Ammon's horn (tissue), 1 donor: ENCODE results near the gene DDX25.
"Not testable (repeated sequence)": the region's sequence is repeated elsewhere in the genome, so short reads cannot be mapped to it uniquely, and the experiment has no call there.

ENCODE experiments used
- DNase-seq: peaks from one replicate; pipeline ENCODE4 v3.0.0-alpha.2; 2016; ENCODE audit warnings: low spot score

DDX25 gene

GRCh38 chr11:125903711-125904659, at the start of gene DDX25:
DDX25 (plus strand) TSS chr11:125904508; CDS start chr11:125904518, 10 bp downstream.
- peak; percentile 79 for DNase-seq

- not testable (repeated sequence) for DNase-seq
Observed at GRCh38 chr11:125857670-125858069, 46.6 kb upstream of the DDX25 start.

GRCh38 chr11:125862786-125863185, 41.5 kb upstream of the DDX25 start:
- DNase-seq: not testable (repeated sequence)

- not testable (repeated sequence) for DNase-seq
Observed at GRCh38 chr11:125865354-125865753, 39.0 kb upstream of the DDX25 start.

GRCh38 chr11:125869521-125869920, 34.8 kb upstream of the DDX25 start:
- no peak for DNase-seq

GRCh38 chr11:125871391-125872137, 32.7 kb upstream of the DDX25 start:
- DNase-seq: peak; percentile 14

GRCh38 chr11:125872138-125872491, 32.2 kb upstream of the DDX25 start:
- no peak for DNase-seq

GRCh38 chr11:125873881-125874555, 30.3 kb upstream of the DDX25 start:
- DNase-seq: no peak

- DNase-seq: peak; percentile 88
Observed at GRCh38 chr11:125874556-125875124, 29.7 kb upstream of the DDX25 start.

GRCh38 chr11:125881291-125881690, 23.0 kb upstream of the DDX25 start:
- no peak for DNase-seq

GRCh38 chr11:125883375-125883774, 20.9 kb upstream of the DDX25 start:
- DNase-seq: no peak

- DNase-seq: peak; percentile 44
Observed at GRCh38 chr11:125886997-125887372, 17.3 kb upstream of the DDX25 start.

- DNase-seq: peak; percentile 96
Observed at GRCh38 chr11:125887373-125888324, 16.7 kb upstream of the DDX25 start, which contains the start of gene HYLS1. HYLS1 (plus strand) TSS chr11:125887668; CDS start chr11:125899369, 11,701 bp downstream.

- no peak for DNase-seq
Observed at GRCh38 chr11:125890447-125891100, 13.7 kb upstream of the DDX25 start.

GRCh38 chr11:125892071-125892470, 12.2 kb upstream of the DDX25 start:
- no peak for DNase-seq

GRCh38 chr11:125892994-125893393, 11.3 kb upstream of the DDX25 start:
- no peak for DNase-seq

GRCh38 chr11:125901872-125902271, 2.4 kb upstream of the DDX25 start:
- DNase-seq: no peak

- DNase-seq: no peak
Observed at GRCh38 chr11:125902277-125902926, 1.9 kb upstream of the DDX25 start.

- DNase-seq: peak; percentile 92
Observed at GRCh38 chr11:125902927-125903710, 1.2 kb upstream of the DDX25 start, which contains the start of gene PUS3. PUS3 (minus strand) TSS chr11:125903206; CDS start chr11:125896284, 6,922 bp downstream.
